Prostate gland (tissue), 2 donors: Measurements from ENCODE around the gene PRDM16. TPM values are rescaled to one million over a fixed set of nuclear protein-coding genes. Genes with fewer than 3 reads are reported as not detected.

ENCODE experiments used
- DNase-seq: peaks from one replicate; pipeline ENCODE4 v3.0.0-alpha.2; 2019; ENCODE audit warnings: low spot score
- H3K27ac ChIP-seq, 2 donors: fragments of 200-600 bp; sonication (generic); 2 replicates each; pipeline ENCODE4 v1.5.1; 2017 to 2019
- H3K27me3 ChIP-seq: fragments of 200-600 bp; sonication (generic); replicated peaks from 2 replicates; pipeline ENCODE4 v1.5.1; 2019; ENCODE audit not compliant: insufficient read depth
- H3K36me3 ChIP-seq, 2 donors: fragments of 200-600 bp; sonication (generic); 1 replicate in 1 of 2; 2 replicates in 1 of 2; pipeline versions ENCODE4 v1.5.1 to v1.8.1; 2017 to 2019
- H3K4me1 ChIP-seq: fragments of 200-600 bp; sonication (generic); replicated peaks from 2 replicates; pipeline ENCODE4 v1.5.1; 2019
- H3K4me3 ChIP-seq, 2 donors: fragments of 200-600 bp; sonication (generic); 2 replicates each; pipeline ENCODE4 v1.5.1; 2017 to 2019
- H3K9me3 ChIP-seq: fragments of 200-600 bp; sonication (generic); 2 replicates; pipeline ENCODE4 v1.5.1; 2017
- CTCF ChIP-seq, 4 experiments: fragments of 200-600 bp in 2 of 4; fragments of 450-650 bp in 2 of 4; sonication (generic) in 2 of 4; IDR thresholded peaks; 1 replicate in 3 of 4; 2 replicates in 1 of 4; pipeline ENCODE4 v1.5.1; 2016 to 2019; ENCODE audit warnings: antibody characterized with exemption in 4 of 4, mild to moderate bottlenecking in 2 of 4, moderate library complexity in 2 of 4
- POLR2A ChIP-seq: fragments of 450-650 bp; IDR thresholded peaks from one replicate; pipeline ENCODE4 v1.6.1; 2016; ENCODE audit warnings: antibody characterized with exemption, mild to moderate bottlenecking
- POLR2AphosphoS5 ChIP-seq: sonication (generic); formaldehyde crosslinking; IDR thresholded peaks from one replicate; pipeline ENCODE4 v1.6.1; 2017; ENCODE audit warnings: antibody characterized with exemption
- WGBS: methylation state at CpG from one replicate; pipeline ENCODE4 v1.1.5; 2018; 5-methylcytosine and 5-hydroxymethylcytosine counted together
- intact Hi-C: fragments of 100-400 bp; cut with DNase I; formaldehyde crosslinking; loops from one replicate; pipeline ENCODE4 v1.14.2; 2022
- total RNA-seq, 2 donors: library from RNA; depleted of rRNA; stranded (reverse); fragments of >200 nt; gene quantifications; one replicate each; pipeline ENCODE4 v1.1.0, GENCODE V29; 2016

Gene PRDM16
- total RNA-seq, 2 donors from 2014 or later: 0.23 to 6.5 TPM

GRCh38 chr1:3149277-3149676, 80.3 kb downstream of the PRDM16 start:
- Histone ChIP-seq H3K4me1 (no peaks in the 10 kb centered on the region), H3K27ac (no peak overlapping the region), H3K4me3 (no peak overlapping the region), H3K36me3 (no peaks in the 10 kb centered on the region), H3K27me3 (no peaks in the 10 kb centered on the region), H3K9me3 (no peaks in the 10 kb centered on the region)
- DNase-seq: no peak
- intact Hi-C loops: no loop called here
- TF ChIP-seq POLR2AphosphoS5: no peak
- no peak for TF ChIP-seq POLR2A
- 78% methylated on average over 8 of the region's 8 CpGs for WGBS

GRCh38 chr1:3151456-3151855, 82.5 kb downstream of the PRDM16 start:
- no peaks in the 10 kb centered on the region for H3K27me3 ChIP-seq
- no peaks in the 10 kb centered on the region for H3K36me3 ChIP-seq
- intact Hi-C loops: no loop called here
- no peak for TF ChIP-seq POLR2A
- no peak for TF ChIP-seq POLR2AphosphoS5
- TF ChIP-seq CTCF (IDR thresholded peaks at IDR 0.05): no peak
- DNase-seq: no peak
- H3K9me3 ChIP-seq: no peaks in the 10 kb centered on the region
- H3K4me1 ChIP-seq: no peaks in the 10 kb centered on the region
- no peak overlapping the region for H3K27ac ChIP-seq
- WGBS: 81% methylated on average over 14 of the region's 14 CpGs
- no peak overlapping the region for H3K4me3 ChIP-seq

GRCh38 chr1:3152143-3152542, 83.1 kb downstream of the PRDM16 start:
- H3K27me3 ChIP-seq: no peaks in the 10 kb centered on the region
- H3K4me1 ChIP-seq: no peaks in the 10 kb centered on the region
- no peaks in the 10 kb centered on the region for H3K36me3 ChIP-seq
- TF ChIP-seq CTCF (IDR thresholded peaks at IDR 0.05): no peak
- no peak for TF ChIP-seq POLR2AphosphoS5
- TF ChIP-seq POLR2A: no peak
- H3K4me3 ChIP-seq: no peak overlapping the region
- intact Hi-C loops: no loop called here
- no peaks in the 10 kb centered on the region for H3K9me3 ChIP-seq
- DNase-seq: no peak
- no peak overlapping the region for H3K27ac ChIP-seq

- 86% methylated on average over 13 of the region's 13 CpGs for WGBS
- H3K27me3 ChIP-seq: no peaks in the 10 kb centered on the region
Observed at GRCh38 chr1:3153197-3153596, 84.2 kb downstream of the PRDM16 start.

GRCh38 chr1:3153902-3154795, 85.1 kb downstream of the PRDM16 start:
- no peaks in the 10 kb centered on the region for H3K36me3 ChIP-seq
- no peaks in the 10 kb centered on the region for H3K27me3 ChIP-seq
- TF ChIP-seq POLR2A (no peak), CTCF (IDR thresholded peaks at IDR 0.05) (no peak), POLR2AphosphoS5 (no peak)
- DNase-seq: no peak
- H3K9me3 ChIP-seq: no peaks in the 10 kb centered on the region
- H3K4me3 ChIP-seq: no peak overlapping the region
- intact Hi-C loops: no loop called here
- no peaks in the 10 kb centered on the region for H3K4me1 ChIP-seq
- WGBS: 82% methylated on average over 38 of the region's 38 CpGs
- no peak overlapping the region for H3K27ac ChIP-seq

More at GRCh38 chr1:3153197-3153596, 84.2 kb downstream of the PRDM16 start:
- no peaks in the 10 kb centered on the region for H3K9me3 ChIP-seq
- no peaks in the 10 kb centered on the region for H3K36me3 ChIP-seq
- no peak overlapping the region for H3K27ac ChIP-seq
- no peaks in the 10 kb centered on the region for H3K4me1 ChIP-seq
- H3K4me3 ChIP-seq: no peak overlapping the region
- TF ChIP-seq POLR2A (no peak), CTCF (IDR thresholded peaks at IDR 0.05) (no peak), POLR2AphosphoS5 (no peak)
- intact Hi-C loops: no loop called here
- no peak for DNase-seq
